Upper lobe of left lung (tissue), 6 donors: ENCODE measurements around the gene ST3GAL3. TPM values are rescaled to one million over a fixed set of nuclear protein-coding genes. Genes with fewer than 3 reads are reported as not detected.

Experiments
- ATAC-seq, 2 donors: fragments of 200-7000 bp; cut with Tn5 transposase; one replicate each; pipeline ENCODE4 v1.9.1; 2022; ENCODE audit warnings: mild to moderate bottlenecking in 2 of 2, moderate library complexity in 2 of 2; ENCODE audit not compliant: low FRiP score in 2 of 2
- DNase-seq, 2 donors: peaks; one replicate each; pipeline ENCODE4 v3.0.0-alpha.2; 2019 to 2020
- H3K27ac ChIP-seq, 4 donors: fragments of 200-600 bp; sonication (generic); one replicate each; pipeline ENCODE4 v1.5.1; 2016 to 2019
- H3K27me3 ChIP-seq, 4 donors: fragments of 200-600 bp; sonication (generic); one replicate each; pipeline ENCODE4 v1.5.1; 2017 to 2019
- H3K36me3 ChIP-seq, 4 donors: fragments of 200-600 bp; sonication (generic); one replicate each; pipeline ENCODE4 v1.5.1; 2016 to 2019
- H3K4me1 ChIP-seq, 4 donors: fragments of 200-600 bp; sonication (generic); one replicate each; pipeline ENCODE4 v1.5.1; 2018 to 2019
- H3K4me3 ChIP-seq, 4 donors: fragments of 200-600 bp; sonication (generic); one replicate each; pipeline ENCODE4 v1.5.1; 2017 to 2019; ENCODE audit warnings: mild to moderate bottlenecking in 2 of 4, moderate library complexity in 1 of 4
- H3K9me3 ChIP-seq, 4 donors: fragments of 200-600 bp; sonication (generic); one replicate each; pipeline ENCODE4 v1.5.1; 2018 to 2019
- EP300 ChIP-seq, 4 donors: sonication (generic); formaldehyde crosslinking; IDR thresholded peaks; one replicate each; pipeline ENCODE4 v1.5.1; 2017; ENCODE audit warnings: antibody characterized with exemption in 4 of 4, control low read depth in 2 of 4
- POLR2A ChIP-seq, 4 donors: fragments of 450-650 bp; IDR thresholded peaks; one replicate each; pipeline ENCODE4 v1.5.1; 2016 to 2017; ENCODE audit warnings: antibody characterized with exemption in 4 of 4, mild to moderate bottlenecking in 2 of 4
- POLR2AphosphoS5 ChIP-seq, 2 donors: sonication (generic); formaldehyde crosslinking; IDR thresholded peaks; one replicate each; pipeline ENCODE4 v1.5.1; 2017; ENCODE audit warnings: antibody characterized with exemption in 2 of 2
- WGBS, 2 donors: methylation state at CpG; one replicate each; pipeline ENCODE4 v1.1.5; 2017 to 2018; 5-methylcytosine and 5-hydroxymethylcytosine counted together
- total RNA-seq, 6 donors: library from RNA; depleted of rRNA in 4 of 6; stranded (reverse); fragments of >200 nt in 4 of 6; gene quantifications; one replicate each; pipeline versions ENCODE4 v1.1.0 to v1.2.1, GENCODE V29; 2016 to 2021
- TF ChIP-seq, protein P1 (sequence below), 6 experiments: fragments of 450-650 bp in 4 of 6; fragments of 200-600 bp in 2 of 6; sonication (generic) in 2 of 6; IDR thresholded peaks; one replicate each; pipeline ENCODE4 v1.5.1; 2016 to 2019; ENCODE audit warnings: antibody characterized with exemption in 6 of 6
- donor health status: DM: no; HTN: no; CAD: no; lungs with moderate emphysema.
- donor health status: DM: no; HTN: yes; CAD: no; lungs with severe emphysema.

The ST3GAL3 gene
- total RNA-seq, 6 donors from 2014 or later, result 14.4 to 46.1 (median 19.2) TPM

DNA sequence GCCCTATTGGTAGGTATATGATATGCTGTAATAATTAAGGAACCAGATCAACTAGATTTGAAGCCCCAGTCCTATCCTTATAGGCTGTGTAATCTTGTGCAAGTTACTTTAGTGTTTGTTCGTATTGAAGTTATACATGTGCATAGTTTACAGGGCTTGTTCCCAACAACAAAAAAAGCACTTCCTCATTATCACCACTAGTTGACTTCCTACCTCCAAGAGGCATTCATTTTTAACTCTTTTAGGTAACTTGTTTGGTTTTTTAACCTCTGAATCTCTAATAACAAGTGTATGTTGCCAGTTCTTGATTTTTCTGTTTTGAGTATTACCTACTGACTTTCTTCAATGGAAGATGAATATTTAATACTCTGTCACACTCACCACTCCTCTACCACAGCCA is 71.9 kb downstream of the ST3GAL3 start:
- H3K27me3 ChIP-seq, result no peaks in the 10 kb centered on the region
- DNase-seq, result no peak
- no peak overlapping the region for H3K27ac ChIP-seq
- H3K4me3 ChIP-seq, result no peak overlapping the region
- no peak for ATAC-seq
- peaks cover 0 to 5% (median 0%) of the 10 kb centered on the region in 4 donors for H3K9me3 ChIP-seq
- 75% methylated on average over 1 of the region's 1 CpG for WGBS, 2 donors
- peaks cover 0 to 4% (median 1%) of the 10 kb centered on the region in 4 donors for H3K4me1 ChIP-seq
- TF ChIP-seq EP300 (IDR thresholded peaks at IDR 0.05) (no peak), POLR2AphosphoS5 (IDR thresholded peaks at IDR 0.05) (no peak), POLR2A (IDR thresholded peaks at IDR 0.05) (no peak)
- TF ChIP-seq, protein P1, sequence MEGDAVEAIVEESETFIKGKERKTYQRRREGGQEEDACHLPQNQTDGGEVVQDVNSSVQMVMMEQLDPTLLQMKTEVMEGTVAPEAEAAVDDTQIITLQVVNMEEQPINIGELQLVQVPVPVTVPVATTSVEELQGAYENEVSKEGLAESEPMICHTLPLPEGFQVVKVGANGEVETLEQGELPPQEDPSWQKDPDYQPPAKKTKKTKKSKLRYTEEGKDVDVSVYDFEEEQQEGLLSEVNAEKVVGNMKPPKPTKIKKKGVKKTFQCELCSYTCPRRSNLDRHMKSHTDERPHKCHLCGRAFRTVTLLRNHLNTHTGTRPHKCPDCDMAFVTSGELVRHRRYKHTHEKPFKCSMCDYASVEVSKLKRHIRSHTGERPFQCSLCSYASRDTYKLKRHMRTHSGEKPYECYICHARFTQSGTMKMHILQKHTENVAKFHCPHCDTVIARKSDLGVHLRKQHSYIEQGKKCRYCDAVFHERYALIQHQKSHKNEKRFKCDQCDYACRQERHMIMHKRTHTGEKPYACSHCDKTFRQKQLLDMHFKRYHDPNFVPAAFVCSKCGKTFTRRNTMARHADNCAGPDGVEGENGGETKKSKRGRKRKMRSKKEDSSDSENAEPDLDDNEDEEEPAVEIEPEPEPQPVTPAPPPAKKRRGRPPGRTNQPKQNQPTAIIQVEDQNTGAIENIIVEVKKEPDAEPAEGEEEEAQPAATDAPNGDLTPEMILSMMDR (IDR thresholded peaks at IDR 0.05), result no peak
- H3K36me3 ChIP-seq, result no peaks in the 10 kb centered on the region

DNA sequence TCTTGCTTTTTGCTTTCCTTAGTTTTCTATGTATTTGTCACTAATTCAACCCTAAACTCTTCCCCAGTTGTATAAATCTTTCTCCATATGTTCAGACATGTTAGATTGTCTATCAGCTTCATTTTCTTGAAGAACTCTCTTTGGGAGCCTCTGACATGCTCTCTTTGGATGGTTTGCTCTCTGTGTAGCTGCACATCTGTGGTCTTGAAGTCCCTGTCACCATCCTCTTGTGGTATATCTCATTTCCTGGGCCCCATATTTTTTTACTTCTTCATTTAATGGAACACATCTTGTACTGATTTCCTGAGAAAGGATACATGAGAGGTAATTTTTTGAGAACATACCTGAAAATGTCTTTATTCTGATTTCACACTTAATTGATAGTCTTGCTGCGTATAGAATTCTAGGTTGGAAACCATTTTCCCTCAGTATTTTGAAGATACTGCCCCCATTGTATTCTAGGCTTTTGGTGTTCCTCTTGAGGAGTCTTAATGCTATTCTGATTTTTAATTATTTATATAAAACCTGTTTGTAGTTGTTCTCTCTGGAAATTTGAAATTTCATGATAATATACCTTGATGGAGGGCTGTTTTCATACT is 72.6 kb downstream of the ST3GAL3 start:
- no peak overlapping the region for H3K27ac ChIP-seq
- 100% methylated on average over 1 of the region's 1 CpG for WGBS, 2 donors
- ATAC-seq (no peak), DNase-seq (no peak)
- peaks cover 0 to 4% (median 1%) of the 10 kb centered on the region in 4 donors for H3K4me1 ChIP-seq
- H3K9me3 ChIP-seq, result peaks cover 0 to 5% (median 0%) of the 10 kb centered on the region in 4 donors
- no peak overlapping the region for H3K4me3 ChIP-seq
- H3K27me3 ChIP-seq, result no peaks in the 10 kb centered on the region
- TF ChIP-seq POLR2AphosphoS5 (IDR thresholded peaks at IDR 0.05) (no peak), POLR2A (IDR thresholded peaks at IDR 0.05) (no peak), EP300 (IDR thresholded peaks at IDR 0.05) (no peak)
- TF ChIP-seq, protein P1 (IDR thresholded peaks at IDR 0.05), result no peak
- no peaks in the 10 kb centered on the region for H3K36me3 ChIP-seq

DNA sequence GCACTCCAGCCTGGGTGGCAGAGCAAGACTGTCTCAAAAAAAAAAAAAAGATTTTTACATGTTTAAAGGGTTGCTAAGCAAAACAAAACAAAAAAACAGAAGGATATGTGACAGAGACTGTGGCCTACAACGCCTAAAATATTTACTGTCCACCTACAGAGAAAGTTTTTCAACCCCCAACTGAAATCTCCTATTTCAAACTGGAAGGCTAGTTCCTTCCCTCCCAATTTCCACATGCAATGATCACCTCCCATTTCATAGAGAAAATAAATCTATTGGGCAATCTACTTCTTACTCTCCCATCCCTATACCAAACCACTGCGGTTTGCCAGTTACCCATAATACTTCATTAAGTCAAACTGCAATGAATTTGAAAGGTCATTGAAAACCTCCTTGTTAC is 74.2 kb downstream of the ST3GAL3 start:
- Histone ChIP-seq H3K36me3 (no peaks in the 10 kb centered on the region), H3K4me3 (no peak overlapping the region), H3K27ac (no peak overlapping the region), H3K9me3 (peaks cover 0 to 5% (median 0%) of the 10 kb centered on the region in 4 donors), H3K4me1 (peaks cover 0 to 4% (median 1%) of the 10 kb centered on the region in 4 donors), H3K27me3 (no peaks in the 10 kb centered on the region)
- 65 to 73% methylated on average over 2 of the region's 2 CpGs for WGBS, 2 donors
- ATAC-seq (peak in 1 of 2 donors; percentile 56), DNase-seq (no peak)
- TF ChIP-seq EP300 (IDR thresholded peaks at IDR 0.05), result no peak
- no peak for TF ChIP-seq POLR2AphosphoS5 (IDR thresholded peaks at IDR 0.05)

DNA sequence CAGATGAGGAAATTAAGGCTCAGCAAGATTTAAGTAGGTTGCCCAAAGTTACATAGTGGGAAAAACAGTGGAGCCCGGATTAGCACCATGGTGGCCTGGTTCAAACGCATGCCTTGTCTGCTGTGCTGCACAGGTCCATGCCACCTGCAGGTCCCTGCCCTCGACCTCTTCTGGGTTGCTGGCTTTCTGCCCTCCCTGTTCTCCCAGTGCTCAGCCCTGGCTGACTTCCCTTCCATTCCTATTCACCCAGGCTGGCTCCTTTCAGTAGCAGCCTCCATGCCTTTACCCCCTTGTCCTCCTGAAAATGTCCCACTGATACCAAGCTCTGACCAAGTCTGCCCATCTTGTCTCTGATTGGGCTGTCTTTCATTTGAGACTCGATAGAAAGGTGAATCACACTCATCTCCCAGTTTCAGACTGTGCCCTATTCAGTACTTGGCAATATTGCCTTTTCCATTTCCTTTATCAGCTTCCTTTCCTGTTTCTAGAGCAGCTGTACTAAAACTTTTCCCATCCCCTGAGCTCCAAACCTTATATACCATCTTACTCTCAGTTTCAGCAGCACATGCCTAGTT is 75.8 kb downstream of the ST3GAL3 start:
- Histone ChIP-seq H3K36me3 (no peaks in the 10 kb centered on the region), H3K4me1 (peaks cover 0 to 4% (median 1%) of the 10 kb centered on the region in 4 donors), H3K4me3 (no peak overlapping the region), H3K27me3 (no peaks in the 10 kb centered on the region), H3K27ac (no peak overlapping the region), H3K9me3 (peaks cover 0 to 5% (median 0%) of the 10 kb centered on the region in 4 donors)
- DNase-seq (no peak), ATAC-seq (no peak)
- 76 to 87% methylated on average over 4 of the region's 4 CpGs for WGBS, 2 donors
- TF ChIP-seq EP300 (IDR thresholded peaks at IDR 0.05) (no peak), POLR2A (IDR thresholded peaks at IDR 0.05) (no peak), POLR2AphosphoS5 (IDR thresholded peaks at IDR 0.05) (no peak)

DNA sequence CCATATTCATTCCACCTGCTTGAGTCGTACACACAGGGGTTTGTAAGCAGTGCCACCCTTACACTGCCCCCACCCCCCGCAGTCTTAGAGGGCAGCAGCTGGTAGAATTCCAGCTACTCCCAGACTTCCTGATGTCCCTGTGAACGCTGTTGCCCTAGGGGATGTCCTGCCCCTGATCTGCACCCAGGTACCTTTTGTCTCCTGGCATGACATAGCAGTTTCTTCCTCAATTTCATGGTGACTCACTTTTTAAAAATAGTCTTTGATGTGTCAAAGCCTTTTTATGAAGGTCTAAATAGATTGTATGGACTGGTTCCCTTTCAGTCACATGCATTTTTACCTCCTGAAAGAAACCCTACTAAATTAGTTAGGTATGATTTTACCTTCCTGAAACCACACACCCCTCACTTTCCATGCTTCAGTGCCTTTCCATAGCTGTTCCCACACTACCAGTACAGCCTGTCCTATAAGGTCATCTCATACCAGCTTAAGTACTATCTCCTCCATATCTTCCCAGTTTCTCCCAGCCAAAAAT is 76.4 kb downstream of the ST3GAL3 start:
- DNase-seq (no peak), ATAC-seq (no peak)
- peaks cover 0 to 5% (median 0%) of the 10 kb centered on the region in 4 donors for H3K9me3 ChIP-seq
- no peaks in the 10 kb centered on the region for H3K27me3 ChIP-seq
- H3K36me3 ChIP-seq, result no peaks in the 10 kb centered on the region
- TF ChIP-seq EP300 (IDR thresholded peaks at IDR 0.05) (no peak), POLR2AphosphoS5 (IDR thresholded peaks at IDR 0.05) (no peak), POLR2A (IDR thresholded peaks at IDR 0.05) (no peak)
- TF ChIP-seq, protein P1 (IDR thresholded peaks at IDR 0.05), result no peak
- H3K4me1 ChIP-seq, result peaks cover 0 to 4% (median 1%) of the 10 kb centered on the region in 4 donors
- WGBS, 2 donors, result 76% methylated on average over 3 of the region's 3 CpGs
- H3K4me3 ChIP-seq, result no peak overlapping the region
- H3K27ac ChIP-seq, result no peak overlapping the region
